ENCODE data around the gene PTCD1. TPM values are rescaled to one million over a fixed set of nuclear protein-coding genes. Genes with fewer than 3 reads are reported as not detected.

PTCD1 gene
- total and polyA plus RNA-seq, 4 donors = 2.8 to 6.8 (median 3.9) TPM

DNA sequence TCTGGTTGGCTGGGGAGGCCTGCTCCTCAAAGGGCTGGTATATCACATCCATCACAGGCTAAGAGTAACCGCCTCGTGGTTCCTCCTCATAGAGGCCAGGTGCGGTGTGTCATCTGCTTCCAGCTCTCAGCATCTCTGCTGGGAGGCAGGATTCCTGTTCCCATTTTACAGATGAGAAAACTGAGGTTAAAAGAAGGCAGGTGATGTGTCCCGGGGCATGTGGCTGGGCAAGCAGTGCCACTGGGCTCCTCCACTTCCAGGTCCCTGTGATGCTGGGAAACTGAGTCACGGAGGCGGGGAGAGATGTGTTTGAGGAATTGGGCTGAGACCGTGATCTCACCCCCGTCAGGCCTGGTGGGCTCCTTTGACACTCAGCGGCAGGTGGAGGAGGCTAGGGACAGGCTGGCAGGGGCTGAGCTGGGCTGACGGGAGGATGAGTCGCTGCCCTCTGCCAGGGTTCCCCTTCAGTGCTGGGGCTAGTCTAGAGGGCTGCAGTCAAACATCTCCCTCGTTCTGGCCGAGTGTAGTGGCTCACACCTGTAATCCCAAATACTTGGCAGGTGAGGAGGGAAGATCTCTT lies 54.7 kb downstream of the PTCD1 start:
- no peaks in the 10 kb centered on the region for H3K9me3 ChIP-seq (ENCODE audit: control insufficient read depth in 4 of 4, insufficient read depth in 3 of 4, low read length in 3 of 4)
- no peak for TF ChIP-seq CTCF (IDR thresholded peaks at IDR 0.05; ENCODE audit: control extremely low read depth, extremely low read depth)
- no peaks in the 10 kb centered on the region for H3K27me3 ChIP-seq (ENCODE audit: control insufficient read depth in 3 of 3, insufficient read depth in 3 of 3, low read length in 2 of 3)
- H3K9ac ChIP-seq (ENCODE audit: insufficient read depth in 1 of 2, low read length in 2 of 2) = no peak overlapping the region
- peaks cover 0 to 47% (median under 1%) of the 10 kb centered on the region in 4 donors for H3K36me3 ChIP-seq (ENCODE audit: control insufficient read depth in 4 of 4, insufficient read depth in 4 of 4, low read length in 4 of 4)
- H3K4me3 ChIP-seq = no peak overlapping the region
- H3K4me1 ChIP-seq (ENCODE audit: control insufficient read depth in 5 of 5, insufficient read depth in 5 of 5, low read length in 5 of 5) = peaks cover 0 to 19% (median 5%) of the 10 kb centered on the region in 5 donors
- DNase-seq = no peak
- WGBS, 2 donors = 91% methylated on average over 13 of the region's 13 CpGs
- no peak for ATAC-seq (ENCODE audit: insufficient read depth, low FRiP score)
- no peak overlapping the region for H3K27ac ChIP-seq (ENCODE audit: low read depth in 1 of 2, low read length in 1 of 2)

DNA sequence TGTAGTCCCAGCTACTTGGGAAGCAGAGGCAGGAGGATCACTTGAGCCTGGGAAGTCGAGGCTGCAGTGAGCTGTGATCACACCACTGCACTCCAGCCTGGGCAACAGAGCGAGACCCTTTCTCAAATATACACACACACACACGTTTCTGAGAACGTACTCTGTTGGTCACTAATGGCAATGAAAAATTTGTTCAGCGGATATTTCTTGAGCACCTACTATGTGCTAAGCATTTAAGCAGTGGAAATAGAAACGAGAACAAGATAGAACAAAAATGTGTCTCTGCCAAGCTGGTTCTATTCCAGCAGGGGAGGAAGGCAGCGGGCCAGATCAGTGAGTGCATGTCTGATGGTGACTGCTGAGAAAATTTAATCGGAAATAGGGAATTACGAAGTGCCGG lies 55.4 kb downstream of the PTCD1 start:
- Histone ChIP-seq H3K9me3 (ENCODE audit: control insufficient read depth in 4 of 4, insufficient read depth in 3 of 4, low read length in 3 of 4) (no peaks in the 10 kb centered on the region), H3K4me3 (no peak overlapping the region), H3K27me3 (ENCODE audit: control insufficient read depth in 3 of 3, insufficient read depth in 3 of 3, low read length in 2 of 3) (no peaks in the 10 kb centered on the region), H3K4me1 (ENCODE audit: control insufficient read depth in 5 of 5, insufficient read depth in 5 of 5, low read length in 5 of 5) (peaks cover 0 to 19% (median 5%) of the 10 kb centered on the region in 5 donors), H3K36me3 (ENCODE audit: control insufficient read depth in 4 of 4, insufficient read depth in 4 of 4, low read length in 4 of 4) (peaks cover 0 to 43% (median under 1%) of the 10 kb centered on the region in 4 donors), H3K9ac (ENCODE audit: insufficient read depth in 1 of 2, low read length in 2 of 2) (no peak overlapping the region), H3K27ac (ENCODE audit: low read depth in 1 of 2, low read length in 1 of 2) (no peak overlapping the region)
- whole genome bisulfite sequencing, 2 donors = 94 to 95% methylated on average over 10 of the region's 10 CpGs
- ATAC-seq (ENCODE audit: insufficient read depth, low FRiP score) (no peak), DNase-seq (no peak)
- TF ChIP-seq CTCF (IDR thresholded peaks at IDR 0.05; ENCODE audit: control extremely low read depth, extremely low read depth) = no peak

DNA sequence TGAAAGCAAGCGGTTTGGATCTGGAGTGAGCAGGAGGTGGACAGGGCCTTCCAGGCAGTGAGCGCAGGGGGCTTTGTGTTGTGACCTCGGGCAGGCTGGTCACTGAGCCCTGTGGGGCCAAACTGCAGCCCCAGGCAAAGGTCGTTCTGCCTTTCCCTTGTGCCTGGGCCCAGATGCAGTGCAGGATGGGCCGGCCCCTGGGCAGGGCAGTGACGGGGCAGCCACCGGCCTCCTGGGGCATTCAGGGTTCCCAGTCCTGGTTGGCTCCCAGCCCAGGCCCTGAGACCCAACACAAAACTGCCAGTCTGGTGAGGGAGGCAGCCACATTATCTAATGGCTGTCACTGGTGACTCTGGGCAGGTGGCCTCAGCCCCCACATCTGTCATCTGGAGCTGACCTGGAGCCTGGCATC lies 56.9 kb downstream of the PTCD1 start:
- H3K36me3 ChIP-seq (ENCODE audit: control insufficient read depth in 4 of 4, insufficient read depth in 4 of 4, low read length in 4 of 4) = peaks cover 0 to 36% (median 0%) of the 10 kb centered on the region in 4 donors
- 76 to 87% methylated on average over 7 of the region's 7 CpGs for WGBS, 2 donors
- H3K27ac ChIP-seq (ENCODE audit: low read depth in 1 of 2, low read length in 1 of 2) = no peak overlapping the region
- no peaks in the 10 kb centered on the region for H3K9me3 ChIP-seq (ENCODE audit: control insufficient read depth in 4 of 4, insufficient read depth in 3 of 4, low read length in 3 of 4)
- no peaks in the 10 kb centered on the region for H3K27me3 ChIP-seq (ENCODE audit: control insufficient read depth in 3 of 3, insufficient read depth in 3 of 3, low read length in 2 of 3)
- no peak for TF ChIP-seq CTCF (IDR thresholded peaks at IDR 0.05; ENCODE audit: control extremely low read depth, extremely low read depth)
- H3K9ac ChIP-seq (ENCODE audit: insufficient read depth in 1 of 2, low read length in 2 of 2) = no peak overlapping the region
- H3K4me3 ChIP-seq = no peak overlapping the region
- ATAC-seq (ENCODE audit: insufficient read depth, low FRiP score) (no peak), DNase-seq (no peak)
- peaks cover 0 to 21% (median 5%) of the 10 kb centered on the region in 5 donors for H3K4me1 ChIP-seq (ENCODE audit: control insufficient read depth in 5 of 5, insufficient read depth in 5 of 5, low read length in 5 of 5)

Data from lung (tissue), 12 donors.